Thoracic aorta (tissue), 2 donors: ENCODE results near the gene PDF. TPM values are rescaled to one million over a fixed set of nuclear protein-coding genes. Genes with fewer than 3 reads are reported as not detected.
"Not testable (repeated sequence)": the region's sequence is repeated elsewhere in the genome, so short reads cannot be mapped to it uniquely, and the experiment has no call there.

ENCODE experiments used
- ATAC-seq: fragments of 150-250 bp; one replicate; pipeline ENCODE4 v1.8.0; 2017; ENCODE audit warnings: low read depth; ENCODE audit not compliant: insufficient number of reproducible peaks, low FRiP score
- DNase-seq: peaks from one replicate; pipeline ENCODE4 v3.0.0-alpha.2; 2020; ENCODE audit warnings: low spot score
- H3K27ac ChIP-seq, 2 donors: fragments of 200-600 bp; sonication (generic); 1 replicate in 1 of 2; 2 replicates in 1 of 2; pipeline ENCODE4 v1.5.1; 2016; ENCODE audit warnings: mild to moderate bottlenecking in 2 of 2, moderate library complexity in 2 of 2
- H3K27me3 ChIP-seq: fragments of 200-600 bp; sonication (generic); replicated peaks from 2 replicates; pipeline ENCODE4 v1.6.0; 2016; ENCODE audit warnings: mild to moderate bottlenecking; ENCODE audit not compliant: insufficient read depth
- H3K36me3 ChIP-seq: fragments of 200-600 bp; sonication (generic); one replicate; pipeline ENCODE4 v1.5.1; 2016
- H3K4me1 ChIP-seq, 2 donors: fragments of 200-600 bp; sonication (generic); 1 replicate in 1 of 2; 2 replicates in 1 of 2; pipeline versions ENCODE4 v1.5.1 to v1.6.0; 2016; ENCODE audit warnings: low read depth in 2 of 2, mild to moderate bottlenecking in 1 of 2; ENCODE audit not compliant: control insufficient read depth in 1 of 2
- H3K4me3 ChIP-seq: fragments of 200-600 bp; sonication (generic); 2 replicates; pipeline ENCODE4 v1.5.1; 2016; ENCODE audit warnings: mild to moderate bottlenecking
- H3K9me3 ChIP-seq: fragments of 200-600 bp; sonication (generic); 2 replicates; pipeline ENCODE4 v1.5.1; 2016
- total RNA-seq, 2 donors: library from RNA; depleted of rRNA; stranded (reverse); fragments of >200 nt; gene quantifications; one replicate each; pipeline versions ENCODE4 v1.1.0 to v1.2.3, GENCODE V29; 2016
- TF ChIP-seq, protein P1 (sequence below): fragments of 200-600 bp; sonication (generic); IDR thresholded peaks from one replicate; pipeline ENCODE4 v1.5.1; 2019; ENCODE audit warnings: antibody characterized with exemption

The PDF gene
- total RNA-seq, 2 donors from 2014 or later: 24.3 to 25.6 TPM

DNA sequence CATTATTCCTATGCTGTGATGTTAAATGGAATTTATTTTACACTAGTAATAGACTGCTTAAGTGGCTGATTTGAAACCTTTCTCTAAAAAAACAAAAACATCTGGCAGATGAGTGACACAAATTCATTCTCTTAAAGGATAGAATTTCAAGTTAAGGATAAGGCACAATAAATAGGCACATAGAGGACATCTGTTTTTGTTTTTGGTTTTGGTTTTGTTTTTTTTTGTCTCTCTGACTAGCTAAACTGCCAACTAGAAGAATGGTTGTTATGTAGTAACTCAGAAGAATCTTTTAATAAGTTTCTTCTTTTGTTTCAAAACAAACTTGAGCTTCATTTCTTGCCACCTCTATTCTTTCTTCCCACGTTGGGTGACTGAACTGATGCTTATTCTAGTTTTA is 24.4 kb downstream of the PDF start:
- Histone ChIP-seq H3K36me3 (peaks cover 6% of the 10 kb centered on the region), H3K9me3 (no peaks in the 10 kb centered on the region), H3K4me3 (no peak overlapping the region), H3K27me3 (no peaks in the 10 kb centered on the region), H3K4me1 (peaks cover 3 to 5% of the 10 kb centered on the region in 2 donors), H3K27ac (no peak overlapping the region)
- DNase-seq: no peak
- TF ChIP-seq, protein P1, sequence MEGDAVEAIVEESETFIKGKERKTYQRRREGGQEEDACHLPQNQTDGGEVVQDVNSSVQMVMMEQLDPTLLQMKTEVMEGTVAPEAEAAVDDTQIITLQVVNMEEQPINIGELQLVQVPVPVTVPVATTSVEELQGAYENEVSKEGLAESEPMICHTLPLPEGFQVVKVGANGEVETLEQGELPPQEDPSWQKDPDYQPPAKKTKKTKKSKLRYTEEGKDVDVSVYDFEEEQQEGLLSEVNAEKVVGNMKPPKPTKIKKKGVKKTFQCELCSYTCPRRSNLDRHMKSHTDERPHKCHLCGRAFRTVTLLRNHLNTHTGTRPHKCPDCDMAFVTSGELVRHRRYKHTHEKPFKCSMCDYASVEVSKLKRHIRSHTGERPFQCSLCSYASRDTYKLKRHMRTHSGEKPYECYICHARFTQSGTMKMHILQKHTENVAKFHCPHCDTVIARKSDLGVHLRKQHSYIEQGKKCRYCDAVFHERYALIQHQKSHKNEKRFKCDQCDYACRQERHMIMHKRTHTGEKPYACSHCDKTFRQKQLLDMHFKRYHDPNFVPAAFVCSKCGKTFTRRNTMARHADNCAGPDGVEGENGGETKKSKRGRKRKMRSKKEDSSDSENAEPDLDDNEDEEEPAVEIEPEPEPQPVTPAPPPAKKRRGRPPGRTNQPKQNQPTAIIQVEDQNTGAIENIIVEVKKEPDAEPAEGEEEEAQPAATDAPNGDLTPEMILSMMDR: no peak
- ATAC-seq: no peak

GRCh38 chr16:69302301-69302700 is 28.1 kb downstream of the PDF start:
- Histone ChIP-seq H3K27ac (no peak overlapping the region), H3K36me3 (peaks cover 14% of the 10 kb centered on the region), H3K4me3 (no peak overlapping the region), H3K4me1 (no peaks in the 10 kb centered on the region), H3K27me3 (no peaks in the 10 kb centered on the region), H3K9me3 (no peaks in the 10 kb centered on the region)
- ATAC-seq: no peak
- TF ChIP-seq, protein P1: no peak
- DNase-seq: no peak

DNA sequence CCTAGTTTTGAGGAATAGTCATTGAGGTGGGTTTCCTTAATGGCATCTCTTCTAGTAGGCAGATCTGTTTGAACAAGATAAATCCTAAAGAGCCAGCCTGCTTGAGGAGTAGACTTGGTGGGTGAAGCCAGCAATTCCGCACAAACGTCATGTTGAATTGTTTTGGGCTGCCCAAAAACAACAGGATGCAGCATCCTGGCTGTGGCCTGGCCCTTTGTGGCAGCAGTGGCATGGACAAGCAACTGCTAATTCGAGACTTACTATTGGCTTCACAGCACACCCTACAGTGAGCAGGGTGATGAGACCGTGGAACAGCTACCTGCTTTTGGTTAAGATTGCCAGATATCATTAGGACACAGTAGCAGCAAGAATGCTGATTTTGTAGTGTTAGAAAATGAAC is 28.5 kb downstream of the PDF start:
- no peak for ATAC-seq
- Histone ChIP-seq H3K4me3 (no peak overlapping the region), H3K36me3 (peaks cover 14% of the 10 kb centered on the region)

GRCh38 chr16:69301187-69301586 is 29.2 kb downstream of the PDF start:
- H3K4me3 ChIP-seq: no peak overlapping the region
- H3K27me3 ChIP-seq: no peaks in the 10 kb centered on the region
- H3K9me3 ChIP-seq: no peaks in the 10 kb centered on the region
- no peaks in the 10 kb centered on the region for H3K4me1 ChIP-seq
- peaks cover 14% of the 10 kb centered on the region for H3K36me3 ChIP-seq
- H3K27ac ChIP-seq: no peak overlapping the region
- TF ChIP-seq, protein P1: no peak
- DNase-seq: no peak
- no peak for ATAC-seq

More for the DNA sequence above, 28.5 kb downstream of the PDF start:
- H3K9me3 ChIP-seq: no peaks in the 10 kb centered on the region
- TF ChIP-seq, protein P1: no peak
- H3K27me3 ChIP-seq: no peaks in the 10 kb centered on the region
- no peaks in the 10 kb centered on the region for H3K4me1 ChIP-seq
- H3K27ac ChIP-seq: no peak overlapping the region
- no peak for DNase-seq

GRCh38 chr16:69298261-69298660 is 32.1 kb downstream of the PDF start:
- no peaks in the 10 kb centered on the region for H3K9me3 ChIP-seq
- no peak overlapping the region for H3K4me3 ChIP-seq
- DNase-seq (no peak), ATAC-seq (no peak)
- no peaks in the 10 kb centered on the region for H3K27me3 ChIP-seq
- H3K36me3 ChIP-seq: peaks cover 8% of the 10 kb centered on the region
- TF ChIP-seq, protein P1: no peak
- H3K4me1 ChIP-seq: no peaks in the 10 kb centered on the region
- H3K27ac ChIP-seq: no peak overlapping the region

DNA sequence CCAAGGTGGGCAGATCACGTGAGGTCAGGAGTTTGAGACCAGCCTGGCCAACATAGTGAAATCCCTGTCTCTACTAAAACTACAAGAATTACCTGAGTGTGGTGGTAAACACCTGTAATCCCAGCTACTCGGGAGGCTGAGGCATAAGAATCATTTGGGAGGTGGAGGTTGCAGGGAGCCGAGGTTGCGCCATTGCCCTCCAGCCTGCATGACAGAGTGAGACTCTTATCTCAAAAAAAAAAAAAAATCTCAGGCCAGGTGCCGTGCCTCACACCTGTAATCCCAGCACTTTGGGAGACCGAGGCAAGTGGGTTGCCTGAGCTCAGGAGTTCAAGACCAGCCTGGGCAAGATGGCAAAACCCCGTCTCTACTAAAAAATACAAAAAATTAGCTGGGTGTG is 33.6 kb downstream of the PDF start:
- H3K4me3 ChIP-seq, ATAC-seq, H3K36me3 ChIP-seq, H3K27me3 ChIP-seq, DNase-seq, H3K4me1 ChIP-seq, H3K9me3 ChIP-seq, H3K27ac ChIP-seq: not testable (repeated sequence)
